ENCODE measurements around the gene SFTPB.
A peak's percentile ranks its signal among the peaks of the same experiment; 100 is the strongest.

Gene SFTPB

DNA sequence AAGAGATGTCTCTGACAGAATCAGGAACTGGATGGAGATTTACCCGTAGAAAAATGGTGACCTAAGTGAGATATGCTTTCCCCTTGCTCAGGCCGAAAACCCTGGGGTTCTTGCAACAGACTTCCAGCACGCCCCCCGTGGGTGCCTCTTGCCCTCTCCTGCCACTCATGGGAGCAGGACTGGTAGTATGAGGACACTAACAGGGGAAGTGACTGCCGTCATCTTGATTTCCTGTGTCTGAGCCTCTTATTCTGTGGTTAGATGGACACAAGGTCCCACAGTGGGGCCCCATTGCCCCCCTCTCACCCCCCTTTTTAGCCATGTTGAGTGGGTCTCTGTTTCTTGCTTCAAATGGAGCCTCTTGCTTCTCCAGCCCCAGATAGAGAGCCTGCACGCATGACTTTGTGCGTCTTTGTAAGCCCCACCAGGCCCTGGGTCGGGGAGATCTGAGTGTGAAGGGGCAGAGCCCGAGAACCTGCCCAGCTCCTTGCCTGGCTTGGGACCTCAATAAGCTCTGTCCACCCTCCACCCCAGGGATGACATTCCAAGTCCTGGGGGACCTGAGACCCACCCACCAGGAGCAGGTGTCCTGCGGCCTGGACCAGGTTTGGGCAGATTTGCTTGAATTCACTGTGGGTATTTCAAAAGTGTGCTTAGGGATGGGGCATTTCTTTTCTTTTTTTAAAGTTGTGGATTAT is 38.7 kb upstream of the SFTPB start:
- H3K27ac ChIP-seq: peak overlapping the region; percentile 57
- TF ChIP-seq ZFX (IDR thresholded peaks at IDR 0.05; ENCODE audit: borderline replicate concordance): no peak
- TF ChIP-seq, protein P1, sequence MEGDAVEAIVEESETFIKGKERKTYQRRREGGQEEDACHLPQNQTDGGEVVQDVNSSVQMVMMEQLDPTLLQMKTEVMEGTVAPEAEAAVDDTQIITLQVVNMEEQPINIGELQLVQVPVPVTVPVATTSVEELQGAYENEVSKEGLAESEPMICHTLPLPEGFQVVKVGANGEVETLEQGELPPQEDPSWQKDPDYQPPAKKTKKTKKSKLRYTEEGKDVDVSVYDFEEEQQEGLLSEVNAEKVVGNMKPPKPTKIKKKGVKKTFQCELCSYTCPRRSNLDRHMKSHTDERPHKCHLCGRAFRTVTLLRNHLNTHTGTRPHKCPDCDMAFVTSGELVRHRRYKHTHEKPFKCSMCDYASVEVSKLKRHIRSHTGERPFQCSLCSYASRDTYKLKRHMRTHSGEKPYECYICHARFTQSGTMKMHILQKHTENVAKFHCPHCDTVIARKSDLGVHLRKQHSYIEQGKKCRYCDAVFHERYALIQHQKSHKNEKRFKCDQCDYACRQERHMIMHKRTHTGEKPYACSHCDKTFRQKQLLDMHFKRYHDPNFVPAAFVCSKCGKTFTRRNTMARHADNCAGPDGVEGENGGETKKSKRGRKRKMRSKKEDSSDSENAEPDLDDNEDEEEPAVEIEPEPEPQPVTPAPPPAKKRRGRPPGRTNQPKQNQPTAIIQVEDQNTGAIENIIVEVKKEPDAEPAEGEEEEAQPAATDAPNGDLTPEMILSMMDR (IDR thresholded peaks at IDR 0.05): no peak

DNA sequence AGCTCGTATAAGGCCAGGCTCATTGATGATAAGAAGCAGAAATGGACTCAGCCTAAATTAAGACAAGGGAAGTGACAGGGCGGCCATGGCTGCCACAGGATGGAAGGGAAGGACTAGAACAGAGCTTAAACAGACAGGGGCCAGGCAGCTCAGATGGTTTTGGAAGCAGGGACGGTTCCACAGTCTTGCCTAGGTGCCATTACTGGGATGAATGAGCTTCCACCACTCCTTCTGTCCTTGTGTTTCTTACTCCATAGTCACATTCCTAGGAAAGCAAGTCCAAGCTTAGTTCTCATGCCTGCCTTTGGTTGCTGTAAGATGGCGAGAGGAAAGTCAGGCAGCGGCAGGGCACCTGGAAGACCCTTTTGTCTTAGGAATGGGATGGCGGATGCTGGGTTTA is 38.1 kb upstream of the SFTPB start:
- TF ChIP-seq ZFX (IDR thresholded peaks at IDR 0.05; ENCODE audit: borderline replicate concordance): no peak
- TF ChIP-seq, protein P1 (IDR thresholded peaks at IDR 0.05): no peak
- H3K27ac ChIP-seq: no peak overlapping the region

DNA sequence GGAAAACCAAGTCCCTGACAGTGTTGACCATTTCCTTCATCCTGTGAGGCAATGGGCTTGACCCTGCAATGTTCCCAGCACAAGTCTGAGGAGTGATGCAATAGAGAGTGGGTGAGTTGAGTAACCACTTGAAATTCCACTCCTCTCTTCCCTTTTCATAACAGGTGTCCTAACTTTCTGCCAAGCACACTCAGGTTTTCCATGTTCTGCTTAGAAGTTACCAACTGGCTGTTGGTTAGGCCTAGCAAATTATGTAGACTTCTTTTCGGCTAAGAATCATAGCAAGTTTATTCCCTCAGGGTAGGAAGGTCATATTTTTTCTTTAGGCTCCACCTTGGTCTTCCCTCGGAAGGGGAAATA is 37.7 kb upstream of the SFTPB start:
- TF ChIP-seq, protein P1 (IDR thresholded peaks at IDR 0.05): no peak
- no peak for TF ChIP-seq ZFX (IDR thresholded peaks at IDR 0.05; ENCODE audit: borderline replicate concordance)
- no peak overlapping the region for H3K27ac ChIP-seq

DNA sequence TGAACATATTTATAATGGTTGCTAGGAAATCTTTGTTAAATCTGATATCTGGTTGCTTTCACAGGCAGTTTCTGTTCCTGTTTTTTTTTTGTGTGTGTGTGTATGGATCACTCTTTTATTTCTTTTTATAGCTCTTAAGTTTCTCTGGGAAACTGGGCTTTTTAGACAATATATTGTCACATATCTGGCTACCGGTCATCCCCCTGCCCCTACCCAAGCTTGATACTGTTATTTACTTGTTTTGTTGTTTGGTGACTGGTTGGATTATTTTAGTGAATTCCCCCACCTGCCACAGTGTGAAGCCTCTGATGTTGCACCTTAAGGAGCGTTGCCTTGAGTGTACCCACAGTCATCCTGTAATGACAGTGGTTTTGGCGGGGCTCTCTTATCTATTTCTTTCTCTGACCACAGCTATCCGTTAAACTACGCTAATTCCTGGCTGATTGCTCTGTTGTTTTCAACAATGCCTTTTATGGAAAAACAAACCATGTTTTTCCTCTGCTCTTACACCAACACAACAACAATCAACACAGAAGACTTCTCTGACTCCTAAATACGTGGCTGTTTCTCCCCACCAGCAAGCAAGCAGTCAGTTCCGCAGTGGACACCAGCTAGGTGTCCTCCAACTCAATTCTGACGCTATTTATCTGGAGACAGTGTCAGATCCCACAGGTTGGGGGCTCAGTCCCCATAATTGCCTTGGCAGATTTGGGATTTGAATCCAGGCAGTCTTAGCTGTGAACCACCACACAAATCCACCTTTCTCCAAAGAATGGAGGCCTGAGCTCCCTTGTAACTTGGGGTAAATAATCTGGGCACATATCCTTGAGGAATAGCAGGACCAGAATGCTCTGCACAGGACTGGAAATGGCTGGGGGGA is 37.0 kb upstream of the SFTPB start:
- H3K27ac ChIP-seq: no peak overlapping the region
- TF ChIP-seq, protein P1 (IDR thresholded peaks at IDR 0.05): no peak
- TF ChIP-seq ZFX (IDR thresholded peaks at IDR 0.05; ENCODE audit: borderline replicate concordance): no peak

DNA sequence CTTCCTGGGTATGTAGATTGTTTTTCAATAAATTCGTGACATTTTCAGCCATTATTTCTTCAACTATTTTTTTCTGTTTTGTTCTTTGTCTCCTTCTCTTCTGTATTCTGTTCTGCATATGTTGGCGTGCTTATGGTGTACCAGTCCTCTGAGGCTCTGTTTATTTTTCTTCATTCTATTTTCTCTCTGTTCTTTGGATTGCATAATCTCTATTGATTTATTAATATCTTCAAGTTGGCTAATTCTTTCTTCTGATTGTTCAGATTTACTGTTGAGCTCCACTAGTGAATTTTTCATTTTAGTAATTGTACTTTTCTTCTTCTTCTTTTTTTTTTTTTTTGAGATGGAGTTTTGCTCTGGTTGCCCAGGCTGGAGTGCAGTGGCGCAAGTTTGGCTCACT is 36.0 kb upstream of the SFTPB start:
- no peak overlapping the region for H3K27ac ChIP-seq
- no peak for TF ChIP-seq ZFX (IDR thresholded peaks at IDR 0.05; ENCODE audit: borderline replicate concordance)

DNA sequence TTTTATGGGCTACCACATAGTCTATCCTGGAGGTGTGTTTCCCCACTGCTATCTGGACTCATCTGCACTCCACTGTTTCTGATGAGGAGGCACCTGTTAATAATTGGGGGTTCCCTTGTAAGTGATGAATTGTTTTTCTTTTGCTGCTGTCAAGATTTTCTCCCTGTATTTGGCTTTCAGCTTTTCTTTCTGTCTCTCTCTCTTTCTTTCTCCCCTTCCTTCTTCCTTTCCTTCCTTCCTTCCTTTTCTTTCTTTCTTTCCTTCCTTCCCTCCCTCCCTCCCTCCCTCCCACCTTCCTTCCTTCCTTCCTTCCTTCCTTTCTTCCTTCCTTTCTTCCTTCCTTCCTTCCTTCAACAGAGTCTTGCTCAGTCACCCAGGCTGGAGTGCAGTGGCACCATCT is 35.3 kb upstream of the SFTPB start:
- no peak overlapping the region for H3K27ac ChIP-seq
- TF ChIP-seq, protein P1 (IDR thresholded peaks at IDR 0.05): no peak

DNA sequence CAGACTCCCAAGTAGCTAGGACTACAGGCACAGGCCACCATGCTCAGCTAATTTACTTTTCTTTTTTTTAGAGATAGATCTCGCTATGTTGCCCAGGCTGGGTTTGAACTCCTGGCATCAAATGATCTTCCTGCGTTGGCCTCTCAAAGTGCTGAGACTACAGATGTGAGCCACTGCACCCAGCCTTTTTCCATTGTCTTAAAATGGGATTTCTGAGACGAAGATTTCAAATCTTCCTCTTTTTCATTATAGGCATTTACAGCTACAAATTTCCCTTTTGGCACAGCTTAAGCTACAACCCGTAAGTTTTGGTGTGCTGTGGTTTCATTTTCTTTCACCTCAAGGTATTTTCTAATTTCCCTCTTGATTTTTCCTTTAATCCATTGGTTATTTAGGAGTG is 34.8 kb upstream of the SFTPB start:
- TF ChIP-seq, protein P1 (IDR thresholded peaks at IDR 0.05): no peak
- no peak for TF ChIP-seq ZFX (IDR thresholded peaks at IDR 0.05; ENCODE audit: borderline replicate concordance)
- no peak overlapping the region for H3K27ac ChIP-seq
